ENCODE measurements around the gene RABL6.

Gene RABL6

GRCh38 chr9:136885950-136886578 lies 78.3 kb downstream of the RABL6 start, which contains the start of gene TRAF2:
Gene TRAF2 (plus strand): TSS chr9:136886516. CDS start chr9:136898741, 12,225 bp downstream.
- peak; percentile 98 for ATAC-seq

DNA sequence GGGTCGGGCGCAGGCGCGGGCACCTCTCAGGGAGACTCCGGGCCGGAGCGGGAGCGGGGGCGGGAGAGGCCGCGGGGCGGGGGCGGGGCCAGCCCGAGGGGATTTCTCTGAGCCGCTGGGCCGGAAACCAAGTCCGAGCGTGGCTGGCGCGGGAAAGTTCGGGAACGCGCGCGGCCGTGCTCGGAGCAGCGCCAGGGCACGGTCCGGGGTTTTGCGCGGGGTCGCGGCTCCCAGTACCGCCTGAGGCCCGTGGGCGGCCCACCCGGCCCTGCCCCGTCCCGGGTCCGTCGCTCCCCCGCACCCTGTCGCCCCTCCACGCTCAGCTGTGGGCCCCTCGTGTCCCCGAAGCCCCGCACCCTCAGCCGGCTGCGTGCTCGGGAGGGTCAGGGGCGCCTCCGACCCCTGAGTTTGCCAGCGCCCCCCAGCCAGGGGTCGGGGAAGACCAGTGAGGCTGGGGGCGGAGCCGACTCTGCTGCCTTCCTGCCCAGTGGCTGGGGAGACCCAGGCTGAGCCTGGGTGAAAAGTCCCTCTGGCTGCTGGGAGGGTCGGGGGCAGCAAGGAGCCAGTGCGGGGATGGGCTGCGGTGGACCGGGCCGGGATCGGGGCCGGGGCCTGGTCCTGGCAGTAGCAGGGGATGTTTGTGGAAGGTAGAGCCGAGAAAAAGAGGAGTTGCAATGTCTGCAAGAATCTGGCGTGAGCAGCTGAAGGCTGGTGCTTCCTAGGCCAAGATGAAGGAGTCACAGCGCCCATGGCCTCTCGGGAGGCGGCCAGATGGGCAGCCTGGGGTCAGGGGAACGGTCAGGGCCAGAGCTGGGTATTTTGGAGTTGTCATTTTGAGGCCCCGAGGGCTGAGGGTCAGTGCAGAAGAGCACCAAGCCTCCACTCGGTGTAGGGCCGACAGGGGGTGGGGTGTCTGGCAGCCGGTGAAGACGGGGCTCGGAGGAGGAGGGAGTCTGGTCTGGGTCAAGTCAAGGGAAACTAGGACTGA lies 79.2 kb downstream of the RABL6 start:
- TF ChIP-seq TOX (CRISPR knock-in tag; IDR thresholded peaks at IDR 0.05; ENCODE audit: borderline replicate concordance): no peak
- TF ChIP-seq, protein P1, sequence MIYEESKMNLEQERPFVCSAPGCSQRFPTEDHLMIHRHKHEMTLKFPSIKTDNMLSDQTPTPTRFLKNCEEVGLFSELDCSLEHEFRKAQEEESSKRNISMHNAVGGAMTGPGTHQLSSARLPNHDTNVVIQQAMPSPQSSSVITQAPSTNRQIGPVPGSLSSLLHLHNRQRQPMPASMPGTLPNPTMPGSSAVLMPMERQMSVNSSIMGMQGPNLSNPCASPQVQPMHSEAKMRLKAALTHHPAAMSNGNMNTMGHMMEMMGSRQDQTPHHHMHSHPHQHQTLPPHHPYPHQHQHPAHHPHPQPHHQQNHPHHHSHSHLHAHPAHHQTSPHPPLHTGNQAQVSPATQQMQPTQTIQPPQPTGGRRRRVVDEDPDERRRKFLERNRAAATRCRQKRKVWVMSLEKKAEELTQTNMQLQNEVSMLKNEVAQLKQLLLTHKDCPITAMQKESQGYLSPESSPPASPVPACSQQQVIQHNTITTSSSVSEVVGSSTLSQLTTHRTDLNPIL (CRISPR knock-in tag; IDR thresholded peaks at IDR 0.05; ENCODE audit: low read depth): no peak
- TF ChIP-seq SNAI2 (CRISPR knock-in tag; IDR thresholded peaks at IDR 0.05): no peak
- no peak for TF ChIP-seq ZNF565 (CRISPR knock-in tag; conservative IDR thresholded peaks at IDR 0.05; ENCODE audit: low read depth)
- TF ChIP-seq OSR1 (CRISPR knock-in tag; IDR thresholded peaks at IDR 0.05): no peak
- no peak for TF ChIP-seq ISL1 (CRISPR knock-in tag; IDR thresholded peaks at IDR 0.05)
- TF ChIP-seq ARNTL (CRISPR knock-in tag; IDR thresholded peaks at IDR 0.05; ENCODE audit: borderline replicate concordance, low read depth): no peak
- no peak for TF ChIP-seq POU6F1 (CRISPR knock-in tag; IDR thresholded peaks at IDR 0.05; ENCODE audit: borderline replicate concordance, low read depth)
- TF ChIP-seq PPARA (CRISPR knock-in tag; IDR thresholded peaks at IDR 0.05; ENCODE audit: borderline replicate concordance): no peak
- ATAC-seq: peak; percentile 36

More at GRCh38 chr9:136885950-136886578, 78.3 kb downstream of the RABL6 start, which contains the start of gene TRAF2:
- TF ChIP-seq POU6F1 (CRISPR knock-in tag; IDR thresholded peaks at IDR 0.05; ENCODE audit: borderline replicate concordance, low read depth) (no peak), CSDC2 (CRISPR knock-in tag; IDR thresholded peaks at IDR 0.05) (no peak), TOX (CRISPR knock-in tag; IDR thresholded peaks at IDR 0.05; ENCODE audit: borderline replicate concordance) (no peak), GLIS3 (CRISPR knock-in tag; IDR thresholded peaks at IDR 0.05) (no peak), OSR1 (CRISPR knock-in tag; IDR thresholded peaks at IDR 0.05) (no peak), ZFP30 (CRISPR knock-in tag; IDR thresholded peaks at IDR 0.05) (no peak), SNAI2 (CRISPR knock-in tag; IDR thresholded peaks at IDR 0.05) (no peak), BACH2 (CRISPR knock-in tag; IDR thresholded peaks at IDR 0.05; ENCODE audit: borderline replicate concordance) (no peak), ESRRG (CRISPR knock-in tag; IDR thresholded peaks at IDR 0.05) (no peak), ZNF565 (CRISPR knock-in tag; conservative IDR thresholded peaks at IDR 0.05; ENCODE audit: low read depth) (no peak), ZFP3 (CRISPR knock-in tag; IDR thresholded peaks at IDR 0.05) (no peak), ZC3H10 (CRISPR knock-in tag; IDR thresholded peaks at IDR 0.05) (no peak), ARNTL (CRISPR knock-in tag; IDR thresholded peaks at IDR 0.05; ENCODE audit: borderline replicate concordance, low read depth) (no peak), TCF4 (CRISPR knock-in tag; IDR thresholded peaks at IDR 0.05; ENCODE audit: borderline replicate concordance) (no peak), ISL1 (CRISPR knock-in tag; IDR thresholded peaks at IDR 0.05) (no peak), CSRNP3 (CRISPR knock-in tag; IDR thresholded peaks at IDR 0.05) (no peak), ZNF70 (CRISPR knock-in tag; IDR thresholded peaks at IDR 0.05) (no peak), PPARA (CRISPR knock-in tag; IDR thresholded peaks at IDR 0.05; ENCODE audit: borderline replicate concordance) (no peak)
- TF ChIP-seq, protein P2, sequence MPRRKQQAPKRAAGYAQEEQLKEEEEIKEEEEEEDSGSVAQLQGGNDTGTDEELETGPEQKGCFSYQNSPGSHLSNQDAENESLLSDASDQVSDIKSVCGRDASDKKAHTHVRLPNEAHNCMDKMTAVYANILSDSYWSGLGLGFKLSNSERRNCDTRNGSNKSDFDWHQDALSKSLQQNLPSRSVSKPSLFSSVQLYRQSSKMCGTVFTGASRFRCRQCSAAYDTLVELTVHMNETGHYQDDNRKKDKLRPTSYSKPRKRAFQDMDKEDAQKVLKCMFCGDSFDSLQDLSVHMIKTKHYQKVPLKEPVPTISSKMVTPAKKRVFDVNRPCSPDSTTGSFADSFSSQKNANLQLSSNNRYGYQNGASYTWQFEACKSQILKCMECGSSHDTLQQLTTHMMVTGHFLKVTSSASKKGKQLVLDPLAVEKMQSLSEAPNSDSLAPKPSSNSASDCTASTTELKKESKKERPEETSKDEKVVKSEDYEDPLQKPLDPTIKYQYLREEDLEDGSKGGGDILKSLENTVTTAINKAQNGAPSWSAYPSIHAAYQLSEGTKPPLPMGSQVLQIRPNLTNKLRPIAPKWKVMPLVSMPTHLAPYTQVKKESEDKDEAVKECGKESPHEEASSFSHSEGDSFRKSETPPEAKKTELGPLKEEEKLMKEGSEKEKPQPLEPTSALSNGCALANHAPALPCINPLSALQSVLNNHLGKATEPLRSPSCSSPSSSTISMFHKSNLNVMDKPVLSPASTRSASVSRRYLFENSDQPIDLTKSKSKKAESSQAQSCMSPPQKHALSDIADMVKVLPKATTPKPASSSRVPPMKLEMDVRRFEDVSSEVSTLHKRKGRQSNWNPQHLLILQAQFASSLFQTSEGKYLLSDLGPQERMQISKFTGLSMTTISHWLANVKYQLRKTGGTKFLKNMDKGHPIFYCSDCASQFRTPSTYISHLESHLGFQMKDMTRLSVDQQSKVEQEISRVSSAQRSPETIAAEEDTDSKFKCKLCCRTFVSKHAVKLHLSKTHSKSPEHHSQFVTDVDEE (CRISPR knock-in tag; IDR thresholded peaks at IDR 0.05): no peak
- TF ChIP-seq, protein P1 (CRISPR knock-in tag; IDR thresholded peaks at IDR 0.05; ENCODE audit: low read depth): no peak

All from SK-N-SH treated with all-trans-retinoic acid at 6 μM for 48 hours (cell line).